Stomach (tissue), 9 donors: Measurements from ENCODE around the gene EIF2B4. TPM values are rescaled to one million over a fixed set of nuclear protein-coding genes. Genes with fewer than 3 reads are reported as not detected.
A peak's percentile ranks its signal among the peaks of the same experiment; 100 is the strongest.

Experiments used
- DNase-seq, 2 donors: peaks; one replicate each; pipeline versions ENCODE4 v3.0.0 to v3.0.0-alpha.2; 2013 to 2019
- H3K27ac ChIP-seq, 5 donors: fragments of 200-600 bp in 4 of 5; sonication (generic) in 4 of 5; one replicate each; pipeline ENCODE4 v1.5.1; 2013 to 2019; ENCODE audit warnings: mild to moderate bottlenecking in 1 of 5, moderate library complexity in 1 of 5
- H3K27me3 ChIP-seq, 3 donors: fragments of 200-600 bp; sonication (generic); one replicate each; pipeline ENCODE4 v1.5.1; 2017 to 2019; ENCODE audit warnings: mixed run types in 1 of 3
- H3K36me3 ChIP-seq, 4 donors: fragments of 200-600 bp; sonication (generic); 1 replicate in 3 of 4; 2 replicates in 1 of 4; pipeline ENCODE4 v1.5.1; 2016 to 2019
- H3K4me1 ChIP-seq, 4 donors: fragments of 200-600 bp; sonication (generic); one replicate each; pipeline ENCODE4 v1.5.1; 2016 to 2019
- H3K4me3 ChIP-seq, 4 donors: fragments of 200-600 bp; sonication (generic) in 3 of 4; one replicate each; pipeline ENCODE4 v1.5.1; 2016 to 2019; ENCODE audit warnings: mild to moderate bottlenecking in 1 of 4
- H3K9me3 ChIP-seq, 4 donors: fragments of 200-600 bp; sonication (generic); one replicate each; pipeline ENCODE4 v1.5.1; 2016 to 2019
- CTCF ChIP-seq, 7 experiments: fragments of 450-650 bp in 4 of 7; fragments of 200-600 bp in 3 of 7; sonication (generic) in 3 of 7; IDR thresholded peaks; one replicate each; pipeline ENCODE4 v1.5.1; 2016 to 2019; ENCODE audit warnings: antibody characterized with exemption in 7 of 7, control low read depth in 2 of 7, mild to moderate bottlenecking in 1 of 7
- EP300 ChIP-seq: sonication (generic); formaldehyde crosslinking; IDR thresholded peaks from one replicate; pipeline ENCODE4 v1.6.1; 2017; ENCODE audit warnings: antibody characterized with exemption
- POLR2A ChIP-seq, 4 donors: fragments of 450-650 bp; IDR thresholded peaks; one replicate each; pipeline ENCODE4 v1.6.1; 2016; ENCODE audit warnings: antibody characterized with exemption in 4 of 4, control low read depth in 2 of 4, mild to moderate bottlenecking in 1 of 4, moderate library complexity in 1 of 4
- POLR2AphosphoS5 ChIP-seq, 3 donors: sonication (generic); formaldehyde crosslinking; IDR thresholded peaks; one replicate each; pipeline ENCODE4 v1.6.1; 2016; ENCODE audit warnings: antibody characterized with exemption in 3 of 3
- WGBS, 5 donors: extraction: QIAGEN DNeasy Blood & Tissue Kit in 3 of 5; methylation state at CpG; one replicate each; pipeline versions ENCODE4 v1.1.5 to v1.1.7; 2013 to 2018; 5-methylcytosine and 5-hydroxymethylcytosine counted together
- intact Hi-C: fragments of 100-400 bp; cut with DNase I; formaldehyde crosslinking; loops from one replicate; pipeline ENCODE4 v1.15.1; 2023; ENCODE audit warnings: low total_unique reads
- polyA plus RNA-seq, 3 donors: library from polyadenylated mRNA; stranded (reverse); fragments of 200-250 nt; gene quantifications; one replicate each; pipeline ENCODE4 v1.2.3, GENCODE V29; 2013
- total RNA-seq, 5 donors: library from RNA; depleted of rRNA; stranded (reverse); fragments of >200 nt; gene quantifications; one replicate each; pipeline versions ENCODE4 v1.1.0 to v1.2.3, GENCODE V29; 2014 to 2016
- donor health status: healthy with polysubstance abuse.
- donor health status: Bipolar disorder and iron deficiency.
- donor health status: healthy.

EIF2B4 gene
- total and polyA plus RNA-seq, 8 donors, result 16.2 to 63.9 (median 41.3) TPM

GRCh38 chr2:27378809-27379290 lies 8.7 kb upstream of the EIF2B4 start:
- peak overlapping the region in 4 of 5 donors; percentile 91 to 99 (median 94) for H3K27ac ChIP-seq
- H3K4me3 ChIP-seq, result peak overlapping the region in 2 of 4 donors; percentile 71 to 76
- peaks cover 23 to 46% (median 41%) of the 10 kb centered on the region in 4 donors for H3K4me1 ChIP-seq
- DNase-seq, result no peak
- 78 to 84% (median 81%) methylated on average over 7 to 9 of the region's 9 CpGs for WGBS, 5 donors
- no peaks in the 10 kb centered on the region for H3K27me3 ChIP-seq
- H3K9me3 ChIP-seq, result no peaks in the 10 kb centered on the region
- TF ChIP-seq EP300, result no peak
- TF ChIP-seq POLR2A (IDR thresholded peaks at IDR 0.05), result no peak
- no peak for TF ChIP-seq CTCF (IDR thresholded peaks at IDR 0.05)
- no peak for TF ChIP-seq POLR2AphosphoS5 (IDR thresholded peaks at IDR 0.05)
- peaks cover 55 to 76% (median 73%) of the 10 kb centered on the region in 4 donors for H3K36me3 ChIP-seq
- intact Hi-C loops, result no loop called here

GRCh38 chr2:27378096-27378808 lies 8.1 kb upstream of the EIF2B4 start:
- Histone ChIP-seq H3K27me3 (no peaks in the 10 kb centered on the region), H3K9me3 (no peaks in the 10 kb centered on the region), H3K27ac (peak overlapping the region in 3 of 5 donors; percentile 91 to 99 (median 95)), H3K36me3 (peaks cover 55 to 76% (median 73%) of the 10 kb centered on the region in 4 donors), H3K4me3 (peak overlapping the region in 1 of 4 donors; percentile 71), H3K4me1 (peaks cover 23 to 46% (median 42%) of the 10 kb centered on the region in 4 donors)
- no peak for TF ChIP-seq POLR2AphosphoS5 (IDR thresholded peaks at IDR 0.05)
- no peak for TF ChIP-seq EP300
- TF ChIP-seq CTCF (IDR thresholded peaks at IDR 0.05), result no peak
- TF ChIP-seq POLR2A (IDR thresholded peaks at IDR 0.05), result no peak
- intact Hi-C loops, result no loop called here
- 66 to 80% (median 71%) methylated on average over 13 to 29 of the region's 29 CpGs for WGBS, 5 donors
- no peak for DNase-seq

- peak overlapping the region in 1 of 5 donors; percentile 99 for H3K27ac ChIP-seq
- H3K4me1 ChIP-seq, result peaks cover 23 to 52% (median 48%) of the 10 kb centered on the region in 4 donors
- no peak overlapping the region for H3K4me3 ChIP-seq
- TF ChIP-seq CTCF (IDR thresholded peaks at IDR 0.05), result no peak
- peak in 1 of 3 donors; percentile 30 for TF ChIP-seq POLR2AphosphoS5 (IDR thresholded peaks at IDR 0.05)
- 81 to 86% (median 85%) methylated on average over 15 to 18 of the region's 18 CpGs for WGBS, 5 donors
- H3K27me3 ChIP-seq, result no peaks in the 10 kb centered on the region
- intact Hi-C loops, result no loop called here
- DNase-seq, result no peak
- peaks cover 58 to 77% (median 74%) of the 10 kb centered on the region in 4 donors for H3K36me3 ChIP-seq
- no peaks in the 10 kb centered on the region for H3K9me3 ChIP-seq
Measured at GRCh38 chr2:27377618-27378095, 7.5 kb upstream of the EIF2B4 start.

- H3K36me3 ChIP-seq, result peaks cover 58 to 76% (median 71%) of the 10 kb centered on the region in 4 donors
- H3K27me3 ChIP-seq, result no peaks in the 10 kb centered on the region
- H3K9me3 ChIP-seq, result no peaks in the 10 kb centered on the region
- 61 to 71% (median 67%) methylated on average over 10 of the region's 10 CpGs for WGBS, 5 donors
- peaks cover 29 to 58% (median 54%) of the 10 kb centered on the region in 4 donors for H3K4me1 ChIP-seq
- no peak overlapping the region for H3K4me3 ChIP-seq
- H3K27ac ChIP-seq, result no peak overlapping the region
- no peak for TF ChIP-seq CTCF (IDR thresholded peaks at IDR 0.05)
- no peak for DNase-seq
- intact Hi-C loops, result no loop called here
Measured at GRCh38 chr2:27376866-27377617, 6.9 kb upstream of the EIF2B4 start.
